HG02885 (cell line): Measurements from ENCODE around the gene CLSTN2.

Experiments
- ATAC-seq: cut with Tn5 transposase; IDR thresholded peaks from one replicate; pipeline ENCODE4 v1.9.1; 2021; ENCODE audit warnings: mild to moderate bottlenecking; ENCODE audit not compliant: unreplicated experiment, poor library complexity

Gene CLSTN2

GRCh38 chr3:139994891-139995290, 59.9 kb downstream of the CLSTN2 start:
- ATAC-seq, result no peak

- no peak for ATAC-seq
These were observed 69.3 kb downstream of the CLSTN2 start for GRCh38 chr3:140004271-140004670.

- ATAC-seq, result no peak
These were observed 71.3 kb downstream of the CLSTN2 start for GRCh38 chr3:140006331-140006730.

- no peak for ATAC-seq
These were observed 72.1 kb downstream of the CLSTN2 start for GRCh38 chr3:140007081-140007480.

GRCh38 chr3:140007911-140008869, 73.2 kb downstream of the CLSTN2 start:
- no peak for ATAC-seq

GRCh38 chr3:140010391-140010790, 75.4 kb downstream of the CLSTN2 start:
- no peak for ATAC-seq

- no peak for ATAC-seq
These were observed 76.1 kb downstream of the CLSTN2 start for GRCh38 chr3:140011086-140011485.

GRCh38 chr3:140011611-140012277, 76.8 kb downstream of the CLSTN2 start:
- ATAC-seq, result no peak

- ATAC-seq, result no peak
These were observed 78.2 kb downstream of the CLSTN2 start for GRCh38 chr3:140013220-140013619.

- ATAC-seq, result no peak
These were observed 80.0 kb downstream of the CLSTN2 start for GRCh38 chr3:140014831-140015495.

- ATAC-seq, result no peak
These were observed 80.8 kb downstream of the CLSTN2 start for GRCh38 chr3:140015741-140016140.

- ATAC-seq, result no peak
These were observed 83.6 kb downstream of the CLSTN2 start for GRCh38 chr3:140018556-140018955.

- ATAC-seq, result no peak
These were observed 85.0 kb downstream of the CLSTN2 start for GRCh38 chr3:140019946-140020345.

GRCh38 chr3:140020541-140020940, 85.6 kb downstream of the CLSTN2 start:
- no peak for ATAC-seq

- ATAC-seq, result no peak
These were observed 86.3 kb downstream of the CLSTN2 start for GRCh38 chr3:140021269-140021668.

- no peak for ATAC-seq
These were observed 87.2 kb downstream of the CLSTN2 start for GRCh38 chr3:140022066-140022770.

GRCh38 chr3:140023616-140024530, 88.9 kb downstream of the CLSTN2 start:
- ATAC-seq, result no peak

- ATAC-seq, result no peak
These were observed 96.2 kb downstream of the CLSTN2 start for GRCh38 chr3:140031170-140031569.

GRCh38 chr3:140034058-140034457, 99.1 kb downstream of the CLSTN2 start:
- ATAC-seq, result no peak
